ENCODE data around the gene SUSD5. TPM values are rescaled to one million over a fixed set of nuclear protein-coding genes. Genes with fewer than 3 reads are reported as not detected.

SUSD5 gene
- total and polyA plus RNA-seq, 2 of the 13 experiments (the other 11 are each of a cell fraction or from before 2014, with no cell fraction given) = not detected

DNA sequence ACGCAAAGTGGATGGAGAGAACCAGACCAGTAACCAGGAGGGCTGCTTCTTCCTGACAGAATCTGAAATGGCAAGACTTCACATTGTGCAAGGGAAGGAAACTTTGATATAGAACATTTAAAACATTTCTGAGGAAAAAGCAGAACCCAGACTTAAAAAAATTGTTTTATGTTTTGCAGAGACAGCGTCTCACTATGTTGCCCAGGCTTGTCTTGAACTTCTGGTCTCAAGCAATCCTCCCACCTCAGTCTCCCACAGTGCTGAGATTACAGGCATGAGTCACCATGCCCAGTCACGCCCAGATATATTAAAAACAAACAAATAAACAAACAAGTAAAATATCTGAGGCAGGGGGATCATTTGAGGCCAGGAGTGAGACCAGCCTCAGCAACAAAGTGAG is 58.6 kb downstream of the SUSD5 start:
- BruUV-seq (replicated peaks) = no TSS peak
- 24% methylated on average over 3 of the region's 3 CpGs for WGBS (ENCODE audit: low lambda C conversion rate)
- H2AFZ ChIP-seq (ENCODE audit: low read length) = no peak overlapping the region
- FAIRE-seq (no peak), ATAC-seq (no peak), DNase-seq (ENCODE audit: low spot score) (no peak)
- no peaks in the 10 kb centered on the region for H3K36me3 ChIP-seq (replicated peaks in 1 of 2; ENCODE audit: control insufficient read depth in 1 of 2, insufficient read depth in 2 of 2, low read length in 2 of 2)
- H3K27ac ChIP-seq (ENCODE audit: extremely low read length, insufficient read depth, low read length) = no peak overlapping the region
- TF ChIP-seq CBX1 (IDR thresholded peaks at IDR 0.05; ENCODE audit: low read depth) (no peak), ZNF441 (CRISPR knock-in tag; IDR thresholded peaks at IDR 0.05; ENCODE audit: borderline replicate concordance) (no peak), ZNF616 (CRISPR knock-in tag; IDR thresholded peaks at IDR 0.05; ENCODE audit: low read depth) (no peak), IRF2 (CRISPR knock-in tag; IDR thresholded peaks at IDR 0.05) (no peak), E2F5 (CRISPR knock-in tag; conservative IDR thresholded peaks at IDR 0.05) (no peak), ZNF660 (CRISPR knock-in tag; IDR thresholded peaks at IDR 0.05; ENCODE audit: borderline replicate concordance, low read depth) (no peak), RBM22 (optimal IDR thresholded peaks at IDR 0.05; ENCODE audit: low read length) (no peak)
- TF ChIP-seq, protein P1, sequence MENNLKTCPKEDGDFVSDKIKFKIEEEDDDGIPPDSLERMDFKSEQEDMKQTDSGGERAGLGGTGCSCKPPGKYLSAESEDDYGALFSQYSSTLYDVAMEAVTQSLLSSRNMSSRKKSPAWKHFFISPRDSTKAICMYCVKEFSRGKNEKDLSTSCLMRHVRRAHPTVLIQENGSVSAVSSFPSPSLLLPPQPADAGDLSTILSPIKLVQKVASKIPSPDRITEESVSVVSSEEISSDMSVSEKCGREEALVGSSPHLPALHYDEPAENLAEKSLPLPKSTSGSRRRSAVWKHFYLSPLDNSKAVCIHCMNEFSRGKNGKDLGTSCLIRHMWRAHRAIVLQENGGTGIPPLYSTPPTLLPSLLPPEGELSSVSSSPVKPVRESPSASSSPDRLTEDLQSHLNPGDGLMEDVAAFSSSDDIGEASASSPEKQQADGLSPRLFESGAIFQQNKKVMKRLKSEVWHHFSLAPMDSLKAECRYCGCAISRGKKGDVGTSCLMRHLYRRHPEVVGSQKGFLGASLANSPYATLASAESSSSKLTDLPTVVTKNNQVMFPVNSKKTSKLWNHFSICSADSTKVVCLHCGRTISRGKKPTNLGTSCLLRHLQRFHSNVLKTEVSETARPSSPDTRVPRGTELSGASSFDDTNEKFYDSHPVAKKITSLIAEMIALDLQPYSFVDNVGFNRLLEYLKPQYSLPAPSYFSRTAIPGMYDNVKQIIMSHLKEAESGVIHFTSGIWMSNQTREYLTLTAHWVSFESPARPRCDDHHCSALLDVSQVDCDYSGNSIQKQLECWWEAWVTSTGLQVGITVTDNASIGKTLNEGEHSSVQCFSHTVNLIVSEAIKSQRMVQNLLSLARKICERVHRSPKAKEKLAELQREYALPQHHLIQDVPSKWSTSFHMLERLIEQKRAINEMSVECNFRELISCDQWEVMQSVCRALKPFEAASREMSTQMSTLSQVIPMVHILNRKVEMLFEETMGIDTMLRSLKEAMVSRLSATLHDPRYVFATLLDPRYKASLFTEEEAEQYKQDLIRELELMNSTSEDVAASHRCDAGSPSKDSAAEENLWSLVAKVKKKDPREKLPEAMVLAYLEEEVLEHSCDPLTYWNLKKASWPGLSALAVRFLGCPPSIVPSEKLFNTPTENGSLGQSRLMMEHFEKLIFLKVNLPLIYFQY (CRISPR knock-in tag; IDR thresholded peaks at IDR 0.05; ENCODE audit: borderline replicate concordance) = no peak
- no peaks in the 10 kb centered on the region for H3K79me2 ChIP-seq (ENCODE audit: insufficient read depth, low read length)
- H3K9me3 ChIP-seq (ENCODE audit: low read length) = no peaks in the 10 kb centered on the region
- in situ Hi-C loops (cut with HindIII; ENCODE audit: extremely low pct_ligation_motif_present, low pct_unique_long_range_greater_than_20kb) = no loop called here
- CTCF ChIA-PET (ENCODE audit: low intra/inter-chr PET ratio, low total read pairs) = no interaction called here
- no peak overlapping the region for H3K9ac ChIP-seq (ENCODE audit: insufficient read depth, low read depth, low read length)
- no peak overlapping the region for H3K4me3 ChIP-seq (replicated peaks in 1 of 3; ENCODE audit: insufficient read depth in 1 of 3, low read depth in 2 of 3, low read length in 3 of 3)
- no peaks in the 10 kb centered on the region for H4K20me1 ChIP-seq (ENCODE audit: insufficient read depth, low read length)
- H3K27me3 ChIP-seq (ENCODE audit: control insufficient read depth in 1 of 2, insufficient read depth in 2 of 2, low read length in 2 of 2) = peaks cover 0 to 14% of the 10 kb centered on the region in 2 experiments; a peak in 3 of 5 replicates
- intact Hi-C loops (cut with micrococcal nuclease; ENCODE audit: unreplicated experiment) = no loop called here
- no peaks in the 10 kb centered on the region for H3K4me1 ChIP-seq (ENCODE audit: insufficient read depth, low read length)
- no peak overlapping the region for H3K4me2 ChIP-seq (ENCODE audit: low read depth, low read length)
- POLR2A ChIA-PET = no interaction called here
